DMS53 (cell line): ENCODE results near the gene ATP2B2.

Experiments
- DNase-seq: peaks from one replicate; lab custom pipeline; 2025; lab: John Stamatoyannopoulos, UW

Gene ATP2B2

GRCh38 chr3:10328460-10329071, 176.8 kb downstream of the ATP2B2 start:
- DNase-seq = no peak

GRCh38 chr3:10327592-10327991, 177.8 kb downstream of the ATP2B2 start:
- no peak for DNase-seq

GRCh38 chr3:10322352-10322710, 183.1 kb downstream of the ATP2B2 start:
- peak; percentile 6 for DNase-seq

- no peak for DNase-seq
These were observed 183.6 kb downstream of the ATP2B2 start for GRCh38 chr3:10321630-10322351.

- DNase-seq = no peak
These were observed 185.1 kb downstream of the ATP2B2 start for GRCh38 chr3:10320320-10320677.

GRCh38 chr3:10319804-10320203, 185.6 kb downstream of the ATP2B2 start:
- no peak for DNase-seq

GRCh38 chr3:10319251-10319650, 186.1 kb downstream of the ATP2B2 start:
- no peak for DNase-seq

GRCh38 chr3:10317961-10318350, 187.4 kb downstream of the ATP2B2 start:
- DNase-seq = no peak

- DNase-seq = no peak
These were observed 187.9 kb downstream of the ATP2B2 start for GRCh38 chr3:10317311-10317960.

GRCh38 chr3:10315771-10316344, 189.5 kb downstream of the ATP2B2 start:
- no peak for DNase-seq

- no peak for DNase-seq
These were observed 190.3 kb downstream of the ATP2B2 start for GRCh38 chr3:10315101-10315500.

- no peak for DNase-seq
These were observed 192.5 kb downstream of the ATP2B2 start for GRCh38 chr3:10312861-10313260.

- DNase-seq = no peak
These were observed 193.0 kb downstream of the ATP2B2 start for GRCh38 chr3:10312391-10312790.

GRCh38 chr3:10311710-10312109, 193.7 kb downstream of the ATP2B2 start:
- no peak for DNase-seq

- no peak for DNase-seq
These were observed 194.8 kb downstream of the ATP2B2 start for GRCh38 chr3:10310578-10310977.

- no peak for DNase-seq
These were observed 195.7 kb downstream of the ATP2B2 start for GRCh38 chr3:10309736-10310135.

- DNase-seq = no peak
These were observed 196.7 kb downstream of the ATP2B2 start for GRCh38 chr3:10308678-10309077.

GRCh38 chr3:10306156-10306555, 199.2 kb downstream of the ATP2B2 start:
- DNase-seq = no peak

- no peak for DNase-seq
These were observed 200.0 kb downstream of the ATP2B2 start for GRCh38 chr3:10305331-10305902.

GRCh38 chr3:10304905-10305304, 200.5 kb downstream of the ATP2B2 start:
- no peak for DNase-seq

GRCh38 chr3:10303785-10304184, 201.6 kb downstream of the ATP2B2 start:
- DNase-seq = no peak

- DNase-seq = no peak
These were observed 202.3 kb downstream of the ATP2B2 start for GRCh38 chr3:10303105-10303504.

- no peak for DNase-seq
These were observed 205.3 kb downstream of the ATP2B2 start for GRCh38 chr3:10300087-10300486.
